ENCODE measurements around the gene HDAC2.

GRCh38 chr6:114008331-114008730 is 37.4 kb upstream of the HDAC2 start:
- TF ChIP-seq CTCF (IDR thresholded peaks at IDR 0.05; ENCODE audit: poor library complexity, severe bottlenecking) (no peak), EZH2 (IDR thresholded peaks at IDR 0.05; ENCODE audit: borderline replicate concordance, insufficient read depth, low read length, poor library complexity, severe bottlenecking) (no peak), EP300 (conservative IDR thresholded peaks at IDR 0.05; ENCODE audit: poor library complexity, severe bottlenecking) (no peak), SMC3 (conservative IDR thresholded peaks at IDR 0.05; ENCODE audit: poor library complexity) (no peak), TAF1 (IDR thresholded peaks at IDR 0.05; ENCODE audit: low read depth) (no peak)
